ENCODE results near the gene ELN. TPM values are rescaled to one million over a fixed set of nuclear protein-coding genes. Genes with fewer than 3 reads are reported as not detected.

The ELN gene
- total and polyA plus RNA-seq, 2 of the 4 experiments (the other 2 are of a cell fraction) = 2.2 to 14.3 TPM

GRCh38 chr7:73999664-74000435 lies 28.1 kb upstream of the ELN start (continued):
- TF ChIP-seq CTCF (conservative IDR thresholded peaks at IDR 0.05; ENCODE audit: low read depth, low read length) = no peak
- no peak for TF ChIP-seq RFX5 (IDR thresholded peaks at IDR 0.05; ENCODE audit: low read depth, low read length)

Measured in IMR-90 (cell line).